Tibial nerve (tissue), 3 donors: ENCODE data around the gene USP13.

Experiments used
- CTCF ChIP-seq, 5 experiments: fragments of 200-600 bp in 3 of 5; fragments of 450-650 bp in 2 of 5; sonication (generic) in 3 of 5; IDR thresholded peaks; one replicate each; pipeline ENCODE4 v1.5.1; 2016 to 2019; ENCODE audit warnings: antibody characterized with exemption in 5 of 5, mild to moderate bottlenecking in 3 of 5, moderate library complexity in 2 of 5
- POLR2A ChIP-seq, 2 donors: fragments of 450-650 bp; IDR thresholded peaks; one replicate each; pipeline ENCODE4 v1.6.1; 2017; ENCODE audit warnings: antibody characterized with exemption in 2 of 2, mild to moderate bottlenecking in 2 of 2, moderate library complexity in 2 of 2

DNA sequence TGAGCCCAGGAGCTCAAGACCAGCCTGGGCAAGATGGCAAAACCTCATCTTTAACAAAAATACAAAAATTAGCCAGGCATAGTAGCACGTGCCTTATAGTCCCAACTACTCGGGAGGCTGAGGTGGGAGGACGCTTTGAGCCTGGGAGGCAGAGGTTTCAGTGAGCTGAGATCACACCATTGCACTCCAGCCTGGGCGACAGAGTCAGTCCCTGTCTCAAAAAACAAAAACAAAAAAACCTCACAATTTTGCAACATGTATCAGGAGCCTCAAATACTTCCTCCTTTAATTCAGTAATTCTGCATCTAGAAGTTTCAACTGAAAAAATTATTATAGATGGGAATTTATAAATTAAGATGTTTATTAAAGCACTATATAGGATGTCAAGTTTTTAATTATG, 49.5 kb upstream of the USP13 start:
- no peak for TF ChIP-seq CTCF (IDR thresholded peaks at IDR 0.05)
- TF ChIP-seq POLR2A (IDR thresholded peaks at IDR 0.05), result no peak
